Muscle layer of colon (tissue), 2 donors: Measurements from ENCODE around the gene BCL2A1.

Source experiments
- H3K27ac ChIP-seq: one replicate; pipeline ENCODE4 v1.7.0; 2013; ENCODE audit warnings: low read depth, mild to moderate bottlenecking, low read length, moderate library complexity
- H3K27me3 ChIP-seq, 2 donors: one replicate each; pipeline ENCODE4 v1.7.0; 2013; ENCODE audit warnings: low read length in 2 of 2, mild to moderate bottlenecking in 2 of 2; ENCODE audit not compliant: insufficient read depth in 2 of 2, control insufficient read depth in 1 of 2
- H3K36me3 ChIP-seq: one replicate; pipeline ENCODE4 v1.7.0; 2013; ENCODE audit warnings: mild to moderate bottlenecking, low read length; ENCODE audit not compliant: insufficient read depth
- H3K4me1 ChIP-seq: one replicate; pipeline ENCODE4 v1.7.0; 2013; ENCODE audit warnings: mild to moderate bottlenecking, low read length; ENCODE audit not compliant: insufficient read depth
- H3K4me3 ChIP-seq, 2 donors: one replicate each; pipeline ENCODE4 v1.7.0; 2013; ENCODE audit warnings: low read length in 2 of 2, low read depth in 1 of 2, mild to moderate bottlenecking in 1 of 2, moderate library complexity in 1 of 2
- H3K9ac ChIP-seq: one replicate; pipeline ENCODE4 v1.7.0; 2013; ENCODE audit warnings: low read length
- H3K9me3 ChIP-seq: one replicate; pipeline ENCODE4 v1.7.0; 2013; ENCODE audit warnings: mild to moderate bottlenecking, low read length
- donor health status: abdominal sarcoma.
- donor health status: Adenocarcinoma of cecum.

BCL2A1 gene

GRCh38 chr15:79953951-79954444, 17.0 kb downstream of the BCL2A1 start:
- no peak overlapping the region for H3K4me3 ChIP-seq
- no peaks in the 10 kb centered on the region for H3K4me1 ChIP-seq
- H3K27me3 ChIP-seq = no peaks in the 10 kb centered on the region
- no peak overlapping the region for H3K9ac ChIP-seq
- H3K36me3 ChIP-seq = no peaks in the 10 kb centered on the region
- H3K27ac ChIP-seq = no peak overlapping the region
- H3K9me3 ChIP-seq = no peaks in the 10 kb centered on the region

- Histone ChIP-seq H3K27me3 (no peaks in the 10 kb centered on the region), H3K4me3 (no peak overlapping the region), H3K36me3 (no peaks in the 10 kb centered on the region), H3K27ac (no peak overlapping the region), H3K9me3 (no peaks in the 10 kb centered on the region), H3K4me1 (no peaks in the 10 kb centered on the region), H3K9ac (no peak overlapping the region)
These were observed 18.7 kb downstream of the BCL2A1 start for GRCh38 chr15:79952329-79952728.

- H3K9ac ChIP-seq = no peak overlapping the region
- no peak overlapping the region for H3K27ac ChIP-seq
- no peak overlapping the region for H3K4me3 ChIP-seq
These were observed 20.7 kb downstream of the BCL2A1 start for GRCh38 chr15:79950247-79950646.

GRCh38 chr15:79948761-79949160, 22.2 kb downstream of the BCL2A1 start:
- no peak overlapping the region for H3K27ac ChIP-seq
- H3K27me3 ChIP-seq = no peaks in the 10 kb centered on the region
- H3K4me1 ChIP-seq = no peaks in the 10 kb centered on the region
- no peaks in the 10 kb centered on the region for H3K36me3 ChIP-seq
- H3K4me3 ChIP-seq = no peak overlapping the region
- no peaks in the 10 kb centered on the region for H3K9me3 ChIP-seq
- no peak overlapping the region for H3K9ac ChIP-seq

More at GRCh38 chr15:79950247-79950646, 20.7 kb downstream of the BCL2A1 start:
- Histone ChIP-seq H3K27me3 (no peaks in the 10 kb centered on the region), H3K4me1 (no peaks in the 10 kb centered on the region), H3K9me3 (no peaks in the 10 kb centered on the region), H3K36me3 (no peaks in the 10 kb centered on the region)

GRCh38 chr15:79948095-79948695, 22.8 kb downstream of the BCL2A1 start:
- Histone ChIP-seq H3K4me3 (no peak overlapping the region), H3K4me1 (no peaks in the 10 kb centered on the region), H3K27me3 (no peaks in the 10 kb centered on the region), H3K36me3 (no peaks in the 10 kb centered on the region), H3K9me3 (no peaks in the 10 kb centered on the region), H3K9ac (no peak overlapping the region), H3K27ac (no peak overlapping the region)

- no peaks in the 10 kb centered on the region for H3K27me3 ChIP-seq
- no peaks in the 10 kb centered on the region for H3K9me3 ChIP-seq
- H3K4me3 ChIP-seq = no peak overlapping the region
- no peaks in the 10 kb centered on the region for H3K36me3 ChIP-seq
- H3K27ac ChIP-seq = no peak overlapping the region
- no peaks in the 10 kb centered on the region for H3K4me1 ChIP-seq
- no peak overlapping the region for H3K9ac ChIP-seq
These were observed 24.0 kb downstream of the BCL2A1 start for GRCh38 chr15:79947009-79947408.

GRCh38 chr15:79944622-79945021, 26.4 kb downstream of the BCL2A1 start:
- no peak overlapping the region for H3K4me3 ChIP-seq
- no peaks in the 10 kb centered on the region for H3K27me3 ChIP-seq
- H3K9me3 ChIP-seq = no peaks in the 10 kb centered on the region
- no peak overlapping the region for H3K27ac ChIP-seq
- no peaks in the 10 kb centered on the region for H3K4me1 ChIP-seq
- no peaks in the 10 kb centered on the region for H3K36me3 ChIP-seq
- H3K9ac ChIP-seq = no peak overlapping the region

- Histone ChIP-seq H3K9me3 (no peaks in the 10 kb centered on the region), H3K4me1 (no peaks in the 10 kb centered on the region), H3K27ac (no peak overlapping the region), H3K4me3 (no peak overlapping the region), H3K36me3 (no peaks in the 10 kb centered on the region), H3K9ac (no peak overlapping the region), H3K27me3 (no peaks in the 10 kb centered on the region)
These were observed 27.2 kb downstream of the BCL2A1 start for GRCh38 chr15:79943820-79944219.

GRCh38 chr15:79942741-79943481, 28.1 kb downstream of the BCL2A1 start:
- Histone ChIP-seq H3K9me3 (no peaks in the 10 kb centered on the region), H3K36me3 (no peaks in the 10 kb centered on the region), H3K9ac (no peak overlapping the region), H3K27me3 (no peaks in the 10 kb centered on the region), H3K4me1 (no peaks in the 10 kb centered on the region), H3K27ac (no peak overlapping the region), H3K4me3 (no peak overlapping the region)

- no peaks in the 10 kb centered on the region for H3K9me3 ChIP-seq
- H3K4me3 ChIP-seq = no peak overlapping the region
- no peaks in the 10 kb centered on the region for H3K4me1 ChIP-seq
- no peak overlapping the region for H3K9ac ChIP-seq
- H3K27me3 ChIP-seq = no peaks in the 10 kb centered on the region
- H3K36me3 ChIP-seq = no peaks in the 10 kb centered on the region
- H3K27ac ChIP-seq = no peak overlapping the region
These were observed 31.6 kb downstream of the BCL2A1 start for GRCh38 chr15:79939399-79939798.

GRCh38 chr15:79938143-79938542, 32.9 kb downstream of the BCL2A1 start:
- H3K36me3 ChIP-seq = no peaks in the 10 kb centered on the region
- H3K9me3 ChIP-seq = no peaks in the 10 kb centered on the region
- H3K27ac ChIP-seq = no peak overlapping the region
- no peak overlapping the region for H3K9ac ChIP-seq
- no peak overlapping the region for H3K4me3 ChIP-seq
- H3K27me3 ChIP-seq = no peaks in the 10 kb centered on the region
- H3K4me1 ChIP-seq = no peaks in the 10 kb centered on the region
